PC-9 (cell line): ENCODE results near the gene C16orf86.

ENCODE experiments used
- EZH2 ChIP-seq: fragments of 200-600 bp; sonication (generic); IDR thresholded peaks from 2 replicates; pipeline ENCODE4 v1.8.0; 2017; ENCODE audit warnings: antibody characterized with exemption, low read depth
- TF ChIP-seq, protein P1 (sequence below): fragments of 200-600 bp; sonication (generic); conservative IDR thresholded peaks from 2 replicates; pipeline ENCODE4 v1.6.1; 2017; ENCODE audit warnings: mixed run types, antibody characterized with exemption, mild to moderate bottlenecking, moderate library complexity

DNA sequence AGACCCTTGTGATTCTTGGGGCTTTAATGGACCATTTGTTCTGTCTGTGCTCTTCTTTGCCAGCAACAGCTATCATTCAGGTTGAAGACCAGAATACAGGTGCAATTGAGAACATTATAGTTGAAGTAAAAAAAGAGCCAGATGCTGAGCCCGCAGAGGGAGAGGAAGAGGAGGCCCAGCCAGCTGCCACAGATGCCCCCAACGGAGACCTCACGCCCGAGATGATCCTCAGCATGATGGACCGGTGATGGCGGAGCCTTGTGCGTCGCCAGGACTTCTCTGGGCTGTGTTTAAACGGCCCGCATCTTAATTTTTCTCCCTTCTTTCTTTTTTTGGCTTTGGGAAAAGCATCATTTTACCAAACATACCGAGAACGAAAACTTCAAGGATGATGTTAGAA is 29.0 kb upstream of the C16orf86 start:
- no peak for TF ChIP-seq EZH2
- TF ChIP-seq, protein P1, sequence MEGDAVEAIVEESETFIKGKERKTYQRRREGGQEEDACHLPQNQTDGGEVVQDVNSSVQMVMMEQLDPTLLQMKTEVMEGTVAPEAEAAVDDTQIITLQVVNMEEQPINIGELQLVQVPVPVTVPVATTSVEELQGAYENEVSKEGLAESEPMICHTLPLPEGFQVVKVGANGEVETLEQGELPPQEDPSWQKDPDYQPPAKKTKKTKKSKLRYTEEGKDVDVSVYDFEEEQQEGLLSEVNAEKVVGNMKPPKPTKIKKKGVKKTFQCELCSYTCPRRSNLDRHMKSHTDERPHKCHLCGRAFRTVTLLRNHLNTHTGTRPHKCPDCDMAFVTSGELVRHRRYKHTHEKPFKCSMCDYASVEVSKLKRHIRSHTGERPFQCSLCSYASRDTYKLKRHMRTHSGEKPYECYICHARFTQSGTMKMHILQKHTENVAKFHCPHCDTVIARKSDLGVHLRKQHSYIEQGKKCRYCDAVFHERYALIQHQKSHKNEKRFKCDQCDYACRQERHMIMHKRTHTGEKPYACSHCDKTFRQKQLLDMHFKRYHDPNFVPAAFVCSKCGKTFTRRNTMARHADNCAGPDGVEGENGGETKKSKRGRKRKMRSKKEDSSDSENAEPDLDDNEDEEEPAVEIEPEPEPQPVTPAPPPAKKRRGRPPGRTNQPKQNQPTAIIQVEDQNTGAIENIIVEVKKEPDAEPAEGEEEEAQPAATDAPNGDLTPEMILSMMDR = no peak
